Activated effector memory CD4-positive, alpha-beta T cell treated with Interleukin-2 at 50 U/mL for 16 hours (primary cell): Measurements from ENCODE around the gene HDAC9.
"Not testable (repeated sequence)": the region's sequence is repeated elsewhere in the genome, so short reads cannot be mapped to it uniquely, and the experiment has no call there.

Experiments
- DNase-seq: peaks from one replicate; pipeline ENCODE4 v3.0.0-alpha.2; 2020

Gene HDAC9

DNA sequence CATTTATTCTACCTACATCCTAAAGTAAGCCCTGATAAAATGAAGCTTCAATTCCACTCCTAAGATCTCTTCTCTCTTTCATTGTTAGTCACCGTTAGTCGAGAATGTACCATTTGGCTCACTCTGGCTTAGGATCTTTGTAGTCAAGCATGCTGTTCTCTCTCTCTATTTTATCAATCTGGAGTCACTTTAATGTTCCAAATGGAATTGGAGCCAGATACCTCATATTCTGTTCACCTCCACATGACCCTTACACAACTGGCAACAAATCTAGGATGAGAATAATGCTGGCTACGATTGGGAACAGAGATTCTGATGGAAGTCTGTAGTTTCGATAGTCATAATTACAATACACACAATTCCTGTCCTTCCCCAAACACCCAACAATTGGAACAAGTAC is 408.1 kb downstream of the HDAC9 start:
- DNase-seq: no peak

DNA sequence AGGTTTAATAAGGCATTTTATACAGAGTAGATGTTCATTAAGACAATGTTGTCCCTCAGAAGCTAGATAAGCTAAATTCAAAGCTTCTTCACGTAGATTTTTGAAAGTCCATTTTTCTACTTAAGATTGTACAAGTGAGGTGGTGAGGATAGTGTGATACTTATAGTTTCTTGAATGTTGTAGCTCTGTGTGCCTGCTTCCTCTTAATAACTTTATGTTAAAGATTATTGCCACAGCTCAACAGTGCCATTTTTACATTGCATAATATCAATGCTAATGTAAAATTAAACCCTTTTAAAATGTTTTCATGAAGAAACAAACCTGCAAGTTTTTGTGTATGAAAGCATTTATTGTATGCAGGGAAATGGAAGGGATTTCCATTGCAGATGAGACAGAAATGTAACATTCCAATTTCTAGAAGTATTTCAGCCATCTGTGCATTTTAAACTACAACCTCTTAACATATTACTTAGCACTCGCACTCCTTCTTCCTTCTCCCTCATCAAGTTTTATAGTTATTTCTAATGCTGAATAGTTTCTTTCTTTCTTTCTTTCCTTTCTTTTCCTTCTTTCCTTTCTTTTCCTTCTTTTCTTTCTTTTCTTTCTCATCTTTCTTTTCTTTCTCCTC is 409.9 kb downstream of the HDAC9 start:
- DNase-seq: no peak

DNA sequence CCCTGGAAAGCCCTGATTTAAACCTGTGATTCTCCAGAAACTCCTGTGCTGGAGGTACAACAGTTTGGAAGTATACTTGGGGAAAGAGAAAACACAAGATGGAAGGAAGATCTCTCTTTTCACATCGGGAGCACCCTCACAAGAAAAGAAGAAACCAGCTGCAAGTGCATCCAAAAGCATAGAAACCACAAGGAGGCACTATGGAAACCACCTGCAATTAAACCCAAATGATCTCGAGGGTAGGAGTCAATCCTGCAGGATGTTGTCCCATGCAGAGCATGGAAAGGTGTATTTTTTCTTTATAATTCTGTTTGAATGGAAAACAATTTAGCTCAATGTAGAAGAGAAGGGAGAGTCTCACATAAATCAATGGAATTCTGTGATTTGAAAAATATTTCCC is 411.4 kb downstream of the HDAC9 start:
- DNase-seq: no peak

DNA sequence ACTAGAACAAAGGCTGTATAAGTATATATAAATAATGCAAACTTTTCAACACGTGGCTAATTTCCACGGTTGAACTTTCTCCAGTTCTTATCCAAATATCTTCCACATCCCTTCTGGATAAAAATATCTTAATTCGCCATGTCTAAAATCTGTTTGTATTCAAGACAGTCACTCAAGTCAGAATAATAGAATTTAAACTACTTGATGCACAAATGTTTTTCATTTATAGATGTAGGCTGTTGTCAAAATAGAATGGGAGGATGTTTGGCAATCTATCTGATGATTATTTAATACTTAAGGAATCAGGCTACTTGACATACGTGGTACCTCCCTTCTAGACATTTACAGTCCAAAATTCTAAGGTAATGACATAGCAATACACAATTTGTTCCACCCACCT is 417.6 kb downstream of the HDAC9 start:
- DNase-seq: no peak

DNA sequence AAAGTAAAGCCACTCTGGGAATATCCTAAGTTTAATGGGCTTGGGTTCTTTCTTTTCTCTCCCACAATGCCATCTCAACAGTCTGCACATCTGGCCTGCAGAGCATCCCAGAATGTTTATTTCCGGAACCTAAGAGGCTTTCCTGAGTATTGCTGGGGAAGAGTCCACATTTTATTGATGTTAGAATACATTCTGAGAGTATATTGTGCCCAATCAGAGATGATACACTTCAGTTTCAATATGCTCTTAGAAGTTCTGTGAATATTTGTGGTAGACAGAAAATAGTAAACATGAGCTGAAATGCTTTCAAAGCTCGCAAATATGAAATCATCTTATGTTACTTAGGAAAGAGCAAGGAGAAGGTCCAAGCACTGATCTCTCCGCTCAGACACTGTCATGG is 421.3 kb downstream of the HDAC9 start:
- no peak for DNase-seq

DNA sequence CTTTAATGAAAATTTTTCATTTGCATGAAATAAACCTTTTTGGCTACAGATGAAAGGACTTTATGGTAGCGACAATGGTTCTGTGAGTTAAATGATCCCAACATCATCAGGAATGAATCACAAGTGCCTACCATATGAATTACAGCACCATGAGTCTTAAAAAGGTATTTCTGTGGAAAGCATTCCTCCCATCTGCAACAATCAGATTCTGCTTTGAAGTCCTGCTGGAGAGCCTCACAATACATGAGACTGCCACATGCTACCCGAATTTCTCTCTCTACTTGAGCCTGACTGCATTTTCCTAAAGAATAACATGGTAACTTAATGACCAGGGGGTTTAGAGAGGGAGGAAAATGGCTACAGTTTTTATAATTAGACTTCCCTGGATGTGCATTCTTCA is 431.6 kb downstream of the HDAC9 start:
- DNase-seq: no peak

DNA sequence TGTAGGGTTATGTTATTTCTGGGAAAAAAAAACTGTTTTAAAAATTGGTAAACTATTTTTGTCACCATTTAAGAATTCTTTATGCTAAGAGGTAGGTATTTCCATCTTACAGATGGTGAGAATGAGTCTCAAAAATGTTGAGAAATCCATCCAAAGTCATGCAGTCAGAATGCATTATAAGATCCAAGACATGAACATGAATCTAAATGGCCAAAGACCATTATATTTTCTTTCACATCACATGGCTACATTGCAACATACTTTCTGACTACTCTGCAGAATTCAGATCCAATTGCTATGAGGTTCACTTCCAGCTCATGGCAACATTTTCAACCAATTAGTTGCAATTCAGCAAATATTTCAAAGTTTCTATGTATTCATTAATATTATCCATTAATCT is 440.7 kb downstream of the HDAC9 start:
- DNase-seq: no peak

DNA sequence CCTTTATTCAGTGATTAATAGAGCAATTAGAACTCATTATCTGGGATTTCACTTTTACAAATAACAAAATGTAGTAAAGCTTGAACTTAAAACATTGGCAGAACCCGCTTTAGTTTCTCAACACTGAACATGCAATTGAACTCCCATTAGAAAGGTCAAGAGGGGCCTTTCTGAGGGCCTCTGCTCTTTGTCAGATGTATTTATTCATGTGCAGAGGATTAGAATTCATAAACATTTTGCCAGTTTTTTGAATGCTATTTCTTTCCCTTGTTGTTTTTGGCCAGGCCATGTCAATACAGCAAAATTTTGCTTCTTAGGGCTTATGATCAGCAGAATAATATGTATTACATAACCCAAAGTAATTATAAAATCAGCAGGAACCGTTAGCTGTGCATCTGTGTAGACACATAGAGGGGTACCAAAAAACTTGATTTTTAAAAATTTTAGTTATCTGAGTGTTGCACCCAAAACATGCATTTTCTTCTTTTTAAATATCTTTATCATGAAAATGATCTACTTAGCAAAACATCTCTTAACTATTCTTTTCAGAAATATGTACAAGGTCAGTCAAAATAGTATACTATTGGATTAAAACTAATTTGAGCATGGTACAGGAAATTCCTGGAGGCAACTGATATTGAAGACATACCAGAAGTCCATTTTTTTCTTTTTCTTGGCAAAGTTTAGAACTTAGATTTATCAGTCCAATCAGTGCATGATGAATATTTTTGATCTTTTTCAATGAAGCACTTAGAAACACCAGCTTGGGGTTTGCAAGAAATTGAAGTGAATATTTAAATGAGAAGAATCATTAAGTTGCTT is 444.4 kb downstream of the HDAC9 start:
- DNase-seq: no peak

DNA sequence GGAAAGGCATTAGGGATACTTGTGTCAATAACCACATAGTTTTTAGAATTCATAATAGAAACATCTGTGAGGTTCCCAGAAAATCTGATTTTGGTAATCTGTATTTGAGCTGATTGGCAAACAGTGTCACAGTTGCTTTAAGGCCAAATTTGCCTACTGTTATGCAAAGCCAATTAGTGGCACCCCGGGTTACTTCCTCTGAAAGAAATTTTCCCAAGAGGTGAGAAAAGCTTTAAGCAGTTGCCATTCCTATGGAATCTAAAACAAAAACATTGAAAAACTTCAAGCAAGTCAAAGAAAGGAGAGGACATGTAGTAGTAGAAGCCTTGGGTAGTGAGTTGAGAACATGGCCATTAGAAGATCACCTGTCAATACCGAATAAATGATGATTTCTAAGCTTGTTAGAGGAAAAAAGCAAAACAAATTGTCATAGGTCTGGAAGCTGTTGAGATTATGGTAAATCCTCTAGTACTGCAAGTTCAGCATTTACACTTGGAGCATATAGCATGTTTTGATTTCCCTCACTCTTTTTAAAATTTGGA is 445.1 kb downstream of the HDAC9 start:
- DNase-seq: no peak

DNA sequence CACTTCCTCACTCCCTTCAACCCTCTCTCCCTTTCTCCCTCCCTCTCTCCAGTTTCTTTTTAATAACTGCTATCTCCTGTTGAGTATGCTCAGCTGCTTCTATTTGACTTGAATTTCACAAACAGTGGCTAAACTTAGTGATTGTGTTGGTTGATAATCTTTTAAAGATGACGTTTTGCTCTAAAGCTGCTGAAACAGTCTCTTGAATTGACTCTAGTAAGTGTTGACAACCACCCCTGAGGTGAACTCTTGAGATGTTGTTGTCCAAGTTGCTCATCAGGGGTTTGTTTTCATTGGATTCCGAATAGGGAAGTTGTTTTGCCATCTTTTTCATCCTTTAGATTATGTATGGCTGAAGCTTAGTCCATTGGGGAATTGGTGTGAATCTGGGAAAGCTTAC is 445.7 kb downstream of the HDAC9 start:
- DNase-seq: no peak

DNA sequence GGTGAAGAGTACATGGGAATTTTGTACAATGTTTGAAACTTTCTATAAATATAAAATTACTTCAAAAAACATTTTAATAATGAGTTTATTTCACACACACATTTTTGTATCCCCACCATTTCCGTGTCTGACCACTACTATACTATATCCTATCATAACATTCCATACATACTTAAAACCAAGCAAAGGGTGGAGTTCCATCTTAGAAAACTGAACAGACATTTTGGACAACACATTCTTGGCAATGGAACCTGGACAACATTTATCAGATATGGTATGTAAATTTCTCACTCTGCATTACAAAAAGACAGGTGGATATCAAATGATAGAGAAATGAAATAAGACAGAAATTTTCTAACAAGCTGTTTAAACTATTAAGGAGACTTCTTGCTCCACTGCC is 453.0 kb downstream of the HDAC9 start:
- no peak for DNase-seq

DNA sequence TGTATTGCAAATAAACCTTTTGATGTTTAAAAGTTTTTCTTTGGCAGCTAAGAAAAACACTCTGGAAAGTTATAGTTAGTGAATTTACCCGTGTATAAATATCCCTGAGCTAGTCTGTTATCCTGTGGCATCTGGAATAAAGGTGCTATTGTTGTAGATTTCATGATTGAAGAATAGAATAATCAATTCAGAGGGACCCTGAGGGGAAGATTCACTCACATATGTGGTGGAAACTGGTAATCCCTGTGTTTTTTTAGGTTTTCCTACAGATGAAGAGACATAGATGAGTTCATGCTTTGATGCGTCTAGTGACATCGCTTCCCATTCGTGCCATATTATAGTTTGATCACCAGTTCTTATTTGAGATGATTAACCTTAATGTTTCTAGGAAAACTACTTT is 457.3 kb downstream of the HDAC9 start:
- DNase-seq: no peak

DNA sequence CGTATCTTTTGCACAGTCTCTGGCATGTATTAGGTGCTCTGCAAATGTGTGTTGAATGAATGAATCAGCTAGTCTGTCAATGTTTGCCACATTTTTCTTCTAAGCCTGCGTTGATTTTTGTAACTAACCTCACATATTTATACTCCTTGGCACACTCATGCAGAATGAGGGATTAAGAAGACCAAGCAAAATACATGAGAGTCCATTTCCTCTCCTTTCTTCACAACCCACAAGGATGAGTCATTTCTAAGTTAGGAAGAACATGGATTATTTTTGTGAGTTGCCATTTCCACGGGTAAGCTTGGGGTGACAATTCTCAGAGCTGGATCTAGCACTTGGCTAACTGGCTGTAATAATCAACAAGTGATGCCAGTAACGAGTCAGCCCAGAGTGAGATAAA is 463.1 kb downstream of the HDAC9 start:
- no peak for DNase-seq

DNA sequence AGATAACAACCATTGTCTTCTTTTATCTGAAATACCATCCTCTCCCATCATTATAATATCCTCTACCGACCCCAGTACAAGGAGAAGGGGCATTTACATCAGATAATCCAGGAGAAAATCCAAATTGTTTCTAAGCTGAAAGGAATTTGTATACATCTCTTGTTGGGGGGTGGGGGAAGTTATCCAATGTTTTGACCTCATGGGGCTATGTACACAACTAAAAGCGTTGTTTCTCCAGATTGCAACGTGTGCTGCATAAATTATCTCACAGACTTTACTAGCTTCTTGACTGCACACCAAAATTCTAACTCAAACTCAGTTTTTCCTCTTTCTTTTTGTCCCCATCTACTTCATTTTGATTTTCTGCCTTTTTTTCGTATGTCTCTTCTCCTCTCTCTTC is 465.2 kb downstream of the HDAC9 start:
- no peak for DNase-seq

DNA sequence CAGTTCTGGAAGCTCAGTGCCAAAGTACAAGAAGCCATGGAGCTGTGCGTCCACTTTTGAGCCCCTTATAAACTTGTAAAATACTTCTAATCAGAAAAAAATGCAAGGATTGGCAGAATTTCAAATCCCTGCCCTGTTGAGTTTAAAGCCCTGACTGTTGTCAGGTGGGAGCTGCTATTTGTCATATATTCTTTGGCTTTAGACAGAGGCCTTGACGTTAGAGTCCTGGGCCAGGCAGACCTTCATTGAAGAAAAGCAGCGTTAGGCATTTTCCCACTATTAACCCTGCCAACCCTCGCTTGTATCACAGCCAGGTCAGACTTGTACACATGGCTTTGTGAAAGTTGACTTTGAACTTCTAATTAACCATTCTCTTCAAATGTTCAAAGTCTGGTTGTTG is 466.5 kb downstream of the HDAC9 start:
- no peak for DNase-seq

DNA sequence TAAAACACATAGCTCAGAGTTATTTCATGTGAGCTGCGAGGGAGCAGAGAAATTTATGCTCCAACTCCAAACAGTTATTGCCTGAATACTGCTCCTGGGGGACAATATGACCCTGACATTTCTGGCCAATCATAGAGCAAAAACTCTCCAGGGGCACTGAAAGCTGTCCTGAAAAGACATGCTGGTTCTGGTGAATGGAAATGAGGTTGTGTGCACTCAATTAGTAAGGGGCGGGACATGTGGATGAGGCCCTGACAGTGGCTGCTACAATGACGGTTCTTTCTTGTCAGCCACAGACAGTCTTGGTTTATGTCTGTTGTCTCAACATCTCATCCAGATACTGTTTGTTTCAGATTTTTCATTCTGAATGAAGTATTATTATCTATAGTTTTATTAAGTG is 470.1 kb downstream of the HDAC9 start:
- no peak for DNase-seq

DNA sequence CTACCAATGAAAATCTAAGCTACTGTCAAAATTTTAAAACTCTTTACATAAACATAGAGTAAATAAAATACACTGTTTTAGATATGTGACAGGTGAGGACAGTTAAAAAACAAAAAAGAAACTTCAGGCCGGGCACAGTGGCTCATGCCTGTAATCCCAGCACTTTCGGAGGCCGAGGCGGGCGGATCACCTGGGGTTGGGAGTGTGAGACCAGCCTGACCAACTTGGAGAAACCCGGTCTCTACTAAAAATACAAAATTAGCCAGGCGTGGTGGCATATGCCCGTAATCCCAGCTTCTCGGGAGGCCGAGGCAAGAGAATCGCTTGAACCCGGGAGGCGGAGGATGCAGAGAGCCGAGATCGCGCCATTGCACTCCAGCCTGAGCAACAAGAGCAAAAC is 472.2 kb downstream of the HDAC9 start:
- not testable (repeated sequence) for DNase-seq

DNA sequence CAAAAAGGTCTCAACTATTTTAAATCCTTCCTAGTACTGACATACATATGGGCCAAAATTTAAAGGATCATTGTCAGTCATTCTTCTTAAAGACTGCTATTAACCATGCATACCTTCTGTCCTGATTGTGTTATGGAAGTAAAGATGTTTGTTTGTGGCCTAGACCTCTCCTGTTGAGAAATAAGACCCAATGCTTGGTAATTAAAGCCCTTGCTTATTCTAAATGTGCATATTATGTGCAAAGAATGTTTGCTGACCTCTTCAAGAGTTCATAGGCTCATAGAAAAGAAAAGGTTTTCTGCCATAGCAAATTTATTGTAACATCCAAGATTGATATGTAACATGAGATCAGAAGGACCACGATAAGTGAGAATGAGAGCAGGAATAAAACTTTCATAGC is 476.3 kb downstream of the HDAC9 start:
- DNase-seq: no peak

DNA sequence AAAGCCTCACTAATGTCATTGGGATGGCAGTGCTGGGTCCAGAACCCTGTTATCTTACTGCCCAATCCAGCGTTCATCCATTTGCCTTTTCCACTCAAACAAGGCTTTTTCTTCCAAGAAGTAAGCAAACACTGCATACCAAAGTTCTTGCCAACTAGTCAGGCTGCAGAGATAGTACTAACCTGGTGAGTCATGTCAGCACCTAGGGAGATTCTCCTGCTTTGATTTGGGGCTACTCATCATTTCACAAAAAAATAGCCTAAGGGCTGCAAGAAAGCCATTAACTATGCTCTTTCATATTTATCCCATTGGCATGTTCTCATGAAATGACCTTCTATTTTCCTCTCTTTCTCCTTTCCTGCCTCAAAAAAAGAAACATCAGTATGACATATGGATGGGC is 479.3 kb downstream of the HDAC9 start:
- no peak for DNase-seq

DNA sequence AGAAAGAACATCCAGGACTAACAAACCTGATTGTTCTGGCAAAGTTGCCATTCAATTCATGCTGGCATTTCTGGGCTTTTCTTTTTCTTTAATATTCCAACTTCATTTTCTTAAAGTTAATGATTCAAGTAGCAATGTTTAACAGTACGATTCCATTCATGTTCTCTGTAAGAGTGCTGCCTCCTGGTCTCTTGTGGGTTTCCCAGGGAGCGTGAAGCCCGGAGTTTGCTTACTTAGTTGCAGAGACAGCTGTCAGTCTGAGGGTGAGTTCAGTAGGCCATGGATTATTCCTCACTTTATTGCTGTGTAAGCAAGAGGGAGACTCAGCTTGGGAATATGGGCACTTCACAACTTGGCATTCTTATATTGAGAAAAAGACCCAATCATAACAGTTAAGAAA is 479.7 kb downstream of the HDAC9 start:
- DNase-seq: no peak

DNA sequence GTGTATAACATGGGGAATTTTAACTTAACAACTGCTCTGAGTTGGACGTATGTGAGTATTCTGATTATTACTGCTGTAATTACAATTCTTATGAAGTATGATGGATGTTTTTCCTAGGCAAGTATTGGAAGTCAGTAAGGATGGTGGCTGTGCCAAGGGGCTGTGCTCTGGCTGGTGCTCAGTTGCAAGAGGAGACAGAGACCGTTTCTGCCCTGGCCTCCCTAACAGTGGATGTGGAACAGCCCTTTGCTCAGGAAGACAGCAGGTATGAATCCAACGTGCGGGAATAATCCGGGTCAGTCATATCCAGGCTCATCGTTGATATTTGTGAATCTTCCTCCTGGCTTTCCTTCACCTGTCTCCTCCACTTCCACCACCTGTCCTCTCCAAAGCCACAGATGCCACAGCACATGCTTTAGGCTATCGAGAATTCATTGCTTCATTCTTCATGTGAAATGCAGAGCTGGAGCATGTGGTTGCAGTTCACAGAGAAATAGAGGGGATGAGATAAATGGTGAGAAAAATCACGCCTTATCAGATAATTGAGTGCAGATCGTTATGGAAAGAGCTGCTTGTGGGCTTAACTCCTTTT is 480.2 kb downstream of the HDAC9 start:
- DNase-seq: no peak

DNA sequence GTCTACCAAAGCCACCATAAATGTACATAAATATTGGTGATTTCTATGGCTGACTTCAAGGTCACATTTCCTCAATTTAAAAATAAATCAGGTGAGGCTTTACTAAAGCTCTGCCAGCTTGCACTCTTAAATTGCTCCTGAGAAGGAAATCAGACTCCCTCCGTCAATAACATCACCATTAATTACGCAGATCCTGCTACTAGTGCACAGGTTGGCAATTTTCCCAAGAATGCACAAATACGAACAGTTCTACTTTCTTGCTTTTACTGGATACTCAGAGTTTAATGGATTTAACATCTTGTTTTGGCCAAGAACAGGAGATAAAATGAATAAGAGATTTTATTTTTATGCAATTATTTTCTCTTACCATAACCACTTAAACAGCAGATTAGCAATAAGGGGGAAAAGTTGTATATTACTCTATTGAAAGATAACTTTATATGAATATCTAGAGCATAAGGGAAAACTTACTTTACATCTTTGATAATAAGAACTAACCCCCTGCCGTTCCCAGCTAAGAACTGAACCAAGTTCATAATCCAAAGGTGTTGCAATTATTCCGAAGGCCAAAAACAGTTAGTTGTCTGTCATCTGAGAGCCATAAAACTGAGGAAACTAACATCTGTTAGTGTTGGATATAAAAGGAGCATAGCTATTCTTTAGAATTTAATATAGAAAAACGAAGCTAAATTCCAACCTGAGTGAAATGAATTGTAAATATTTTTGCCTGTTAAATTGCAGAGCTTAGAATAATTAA is 481.3 kb downstream of the HDAC9 start:
- no peak for DNase-seq

DNA sequence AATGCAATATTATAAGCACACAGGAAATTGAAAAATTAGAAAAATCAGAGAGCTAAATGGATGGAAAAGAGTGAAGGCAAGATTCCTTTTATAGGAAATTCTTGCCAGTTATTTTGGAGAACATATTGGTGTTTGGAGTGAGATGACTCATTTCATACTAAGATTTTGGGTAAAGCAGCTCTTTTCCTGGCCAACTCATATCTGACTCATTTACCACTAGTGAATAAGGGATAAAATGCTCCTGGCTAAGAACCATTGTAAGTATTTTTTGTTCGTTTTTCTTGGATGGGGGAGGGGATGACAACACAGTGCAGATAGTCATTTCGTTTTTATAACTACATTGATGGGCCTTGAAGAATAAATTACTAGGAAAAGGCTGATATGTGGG is 482.6 kb downstream of the HDAC9 start:
- DNase-seq: no peak

DNA sequence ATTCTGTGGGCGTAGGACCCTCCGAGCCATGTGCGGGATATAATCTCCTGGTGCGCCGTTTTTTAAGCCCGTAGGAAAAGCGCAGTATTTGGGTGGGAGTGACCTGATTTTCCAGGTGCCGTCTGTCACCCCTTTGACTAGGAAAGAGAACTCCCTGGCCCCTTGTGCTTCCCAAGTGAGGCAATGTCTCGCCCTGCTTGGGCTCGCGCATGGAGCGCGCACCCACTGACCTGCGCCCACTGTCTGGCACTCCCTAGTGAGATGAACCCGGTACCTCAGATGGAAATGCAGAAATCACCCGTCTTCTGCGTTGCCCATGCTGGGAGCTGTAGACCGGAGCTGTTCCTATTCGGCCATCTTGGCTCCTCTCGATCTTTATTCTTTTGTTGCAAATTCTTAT is 495.2 kb downstream of the HDAC9 start:
- DNase-seq: not testable (repeated sequence)
